ENCODE measurements around the gene TTC9C. TPM values are rescaled to one million over a fixed set of nuclear protein-coding genes. Genes with fewer than 3 reads are reported as not detected.
A peak's percentile ranks its signal among the peaks of the same experiment; 100 is the strongest.

TTC9C gene
- 12.9 TPM for total RNA-seq
- long read RNA-seq, partial matches to known transcripts = 0 of 2 reads
- long read RNA-seq, other reads (novel, unspliced or antisense) = 0 of 2 reads

GRCh38 chr11:62728171-62728988 is at the start of gene TTC9C:
TTC9C (plus strand) TSS chr11:62728486; CDS start chr11:62728849, 363 bp downstream.
- DNase-seq = peak; percentile 87
- intact Hi-C loops (cut with micrococcal nuclease) = loop anchor here (10.0 kb wide), 1 partner anchor 106 kb away; the partner anchor contains the start of genes STX5, TEX54 and WDR74
- H3K9me3 ChIP-seq (replicated peaks) = no peaks in the 10 kb centered on the region
- no peak for TF ChIP-seq CTCF (IDR thresholded peaks at IDR 0.05; ENCODE audit: borderline replicate concordance)
- H3K36me3 ChIP-seq = peaks cover 25% of the 10 kb centered on the region
- peak within 1 kb of the TSS; percentile 95 for H3K27ac ChIP-seq (replicated peaks)
- H3K4me1 ChIP-seq = peaks cover 80% of the 10 kb centered on the region
- H3K4me3 ChIP-seq = peak within 1 kb of the TSS; percentile 91
- H3K27me3 ChIP-seq (ENCODE audit: low read depth) = no peaks in the 10 kb centered on the region

GRCh38 chr11:62678770-62679696 is 49.3 kb upstream of the TTC9C start, which contains the start of gene UBXN1:
UBXN1 (minus strand) TSS chr11:62679073; CDS start chr11:62678923, 150 bp downstream.
- Histone ChIP-seq H3K4me3 (peak within 1 kb of the TSS; percentile 92), H3K36me3 (peaks cover 41% of the 10 kb centered on the region), H3K9me3 (replicated peaks) (no peaks in the 10 kb centered on the region), H3K4me1 (peaks cover 52% of the 10 kb centered on the region), H3K27ac (replicated peaks) (peak within 1 kb of the TSS; percentile 95), H3K27me3 (ENCODE audit: low read depth) (no peaks in the 10 kb centered on the region)
- intact Hi-C loops (cut with micrococcal nuclease) = no loop called here
- peak; percentile 93 for DNase-seq
- no peak for TF ChIP-seq CTCF (IDR thresholded peaks at IDR 0.05; ENCODE audit: borderline replicate concordance)

GRCh38 chr11:62680825-62681240 is 47.5 kb upstream of the TTC9C start:
- intact Hi-C loops (cut with micrococcal nuclease) = no loop called here
- Histone ChIP-seq H3K27me3 (ENCODE audit: low read depth) (no peaks in the 10 kb centered on the region), H3K9me3 (replicated peaks) (no peaks in the 10 kb centered on the region), H3K4me1 (peaks cover 52% of the 10 kb centered on the region), H3K36me3 (peaks cover 23% of the 10 kb centered on the region), H3K27ac (replicated peaks) (peak overlapping the region; percentile 95), H3K4me3 (no peak overlapping the region)
- DNase-seq = peak; percentile 38
- TF ChIP-seq CTCF (IDR thresholded peaks at IDR 0.05; ENCODE audit: borderline replicate concordance) = peak; percentile 70

GRCh38 chr11:62682518-62682917 is 45.8 kb upstream of the TTC9C start:
- H3K27ac ChIP-seq (replicated peaks) = no peak overlapping the region
- no peaks in the 10 kb centered on the region for H3K9me3 ChIP-seq (replicated peaks)
- no peak overlapping the region for H3K4me3 ChIP-seq
- no peaks in the 10 kb centered on the region for H3K27me3 ChIP-seq (ENCODE audit: low read depth)
- TF ChIP-seq CTCF (IDR thresholded peaks at IDR 0.05; ENCODE audit: borderline replicate concordance) = no peak
- H3K36me3 ChIP-seq = peaks cover 7% of the 10 kb centered on the region
- no peak for DNase-seq
- H3K4me1 ChIP-seq = peaks cover 38% of the 10 kb centered on the region
- intact Hi-C loops (cut with micrococcal nuclease) = no loop called here
